Thyroid gland (tissue), 4 donors: ENCODE measurements around the gene SLC8A1.

Experiments
- CTCF ChIP-seq, 6 experiments: fragments of 200-600 bp in 3 of 6; fragments of 450-650 bp in 3 of 6; sonication (generic) in 3 of 6; IDR thresholded peaks; one replicate each; pipeline ENCODE4 v1.5.1; 2016 to 2019; ENCODE audit warnings: antibody characterized with exemption in 6 of 6, mild to moderate bottlenecking in 2 of 6, inconsistent platforms in 1 of 6, moderate library complexity in 1 of 6
- POLR2A ChIP-seq, 2 donors: fragments of 450-650 bp; IDR thresholded peaks; one replicate each; pipeline ENCODE4 v1.6.1; 2017; ENCODE audit warnings: antibody characterized with exemption in 2 of 2, mild to moderate bottlenecking in 2 of 2, moderate library complexity in 1 of 2

GRCh38 chr2:40244251-40244650 is 207.6 kb downstream of the SLC8A1 start:
- TF ChIP-seq CTCF (IDR thresholded peaks at IDR 0.05) (no peak), POLR2A (IDR thresholded peaks at IDR 0.05) (no peak)
